H9 (cell line): ENCODE measurements around the gene C11orf24. TPM values are rescaled to one million over a fixed set of nuclear protein-coding genes. Genes with fewer than 3 reads are reported as not detected.

Experiments used
- DNase-seq: peaks from one replicate; pipeline ENCODE4 v3.0.0-alpha.2; 2017
- H2AFZ ChIP-seq: one replicate; pipeline ENCODE4 v1.6.1; 2013; ENCODE audit warnings: mild to moderate bottlenecking, low read length, control low read depth, moderate library complexity
- H2AK5ac ChIP-seq: 2 replicates; pipeline ENCODE4 v1.6.1; 2013; ENCODE audit warnings: low read length, control low read depth, mixed read lengths; ENCODE audit not compliant: insufficient read length
- H2BK120ac ChIP-seq: one replicate; pipeline ENCODE4 v1.6.1; 2013; ENCODE audit warnings: low read depth, mild to moderate bottlenecking, low read length, control low read depth, inconsistent platforms; ENCODE audit not compliant: poor library complexity, severe bottlenecking
- H2BK12ac ChIP-seq: 2 replicates; pipeline ENCODE4 v1.6.1; 2013; ENCODE audit warnings: low read length, control low read depth, mixed read lengths, low read depth; ENCODE audit not compliant: insufficient read length
- H2BK15ac ChIP-seq: 2 replicates; pipeline ENCODE4 v1.6.1; 2013; ENCODE audit warnings: low read depth, low read length, control low read depth
- H2BK20ac ChIP-seq: one replicate; pipeline ENCODE4 v1.6.1; 2013; ENCODE audit warnings: low read depth, mild to moderate bottlenecking, low read length, control low read depth, inconsistent platforms; ENCODE audit not compliant: poor library complexity, severe bottlenecking
- H2BK5ac ChIP-seq: 2 replicates; pipeline ENCODE4 v1.6.1; 2013; ENCODE audit warnings: low read length, control low read depth, mixed read lengths; ENCODE audit not compliant: insufficient read length
- H3K14ac ChIP-seq: 2 replicates; pipeline ENCODE4 v1.6.1; 2013; ENCODE audit warnings: low read length, control low read depth; ENCODE audit not compliant: insufficient read depth
- H3K18ac ChIP-seq: 2 replicates; pipeline ENCODE4 v1.6.1; 2013; ENCODE audit warnings: low read depth, mild to moderate bottlenecking, mixed read lengths, low read length, control low read depth; ENCODE audit not compliant: insufficient read length
- H3K23ac ChIP-seq: 2 replicates; pipeline ENCODE4 v1.6.1; 2013; ENCODE audit warnings: low read length, control low read depth, mixed read lengths, low read depth; ENCODE audit not compliant: insufficient read length
- H3K23me2 ChIP-seq: 2 replicates; pipeline ENCODE4 v1.6.1; 2013; ENCODE audit warnings: low read depth, mild to moderate bottlenecking, mixed read lengths, low read length, control low read depth; ENCODE audit not compliant: insufficient read length, poor library complexity, severe bottlenecking
- H3K27ac ChIP-seq: 2 replicates; pipeline ENCODE4 v1.5.1; 2013; ENCODE audit warnings: low read length, control low read depth, mixed read lengths, low read depth; ENCODE audit not compliant: insufficient read length
- H3K27me3 ChIP-seq: 2 replicates; pipeline ENCODE4 v1.6.1; 2013; ENCODE audit warnings: low read length, control low read depth, inconsistent platforms; ENCODE audit not compliant: insufficient read depth
- H3K4ac ChIP-seq: 2 replicates; pipeline ENCODE4 v1.6.1; 2013; ENCODE audit warnings: low read depth, mild to moderate bottlenecking, control low read depth, inconsistent platforms, low read length, moderate library complexity
- H3K4me1 ChIP-seq: 2 replicates; pipeline ENCODE4 v1.6.1; 2013; ENCODE audit warnings: low read length, control low read depth, inconsistent platforms; ENCODE audit not compliant: insufficient read depth
- H3K4me2 ChIP-seq: 2 replicates; pipeline ENCODE4 v1.6.1; 2013; ENCODE audit warnings: low read length, control low read depth, mixed read lengths; ENCODE audit not compliant: insufficient read length, insufficient read depth
- H3K56ac ChIP-seq: 2 replicates; pipeline ENCODE4 v1.6.1; 2013; ENCODE audit warnings: low read depth, mild to moderate bottlenecking, mixed read lengths, low read length, control low read depth; ENCODE audit not compliant: insufficient read length
- H3K79me1 ChIP-seq: 2 replicates; pipeline ENCODE4 v1.6.1; 2013; ENCODE audit warnings: low read depth, mild to moderate bottlenecking, moderate library complexity, low read length, control low read depth, inconsistent platforms; ENCODE audit not compliant: insufficient read depth, poor library complexity, severe bottlenecking
- H3K79me2 ChIP-seq: 2 replicates; pipeline ENCODE4 v1.6.1; 2013; ENCODE audit warnings: low read length, control low read depth, inconsistent platforms; ENCODE audit not compliant: insufficient read depth
- H3K9ac ChIP-seq: 2 replicates; pipeline ENCODE4 v1.6.1; 2013; ENCODE audit warnings: low read length, control low read depth, mixed read lengths; ENCODE audit not compliant: insufficient read length; ENCODE audit errors: extremely low read depth
- H3K9me3 ChIP-seq: one replicate; pipeline ENCODE4 v1.6.1; 2013; ENCODE audit warnings: low read depth, low read length, inconsistent platforms; ENCODE audit not compliant: control insufficient read depth
- H3T11ph ChIP-seq: one replicate; pipeline ENCODE4 v1.6.1; 2013; ENCODE audit warnings: mild to moderate bottlenecking, low read length, control low read depth, inconsistent platforms
- H4K20me1 ChIP-seq: one replicate; pipeline ENCODE4 v1.6.1; 2013; ENCODE audit not compliant: control insufficient read depth, insufficient read length, insufficient read depth
- H4K5ac ChIP-seq: 2 replicates; pipeline ENCODE4 v1.6.1; 2013; ENCODE audit warnings: low read depth, mild to moderate bottlenecking, mixed read lengths, low read length, control low read depth; ENCODE audit not compliant: insufficient read length
- H4K8ac ChIP-seq: replicated peaks from 2 replicates; pipeline ENCODE4 v1.6.1; 2013; ENCODE audit warnings: low read length, control low read depth, mixed read lengths, low read depth; ENCODE audit not compliant: insufficient read length
- H4K91ac ChIP-seq: 2 replicates; pipeline ENCODE4 v1.6.1; 2013; ENCODE audit warnings: low read depth, mild to moderate bottlenecking, moderate library complexity, mixed read lengths, low read length, control low read depth; ENCODE audit not compliant: insufficient read length
- H3K27ac Mint-ChIP-seq, 3 experiments: 2 replicates in 2 of 3; 3 replicates in 1 of 3; pipeline ENCODE4 v1.8.0; 2020 to 2021; ENCODE audit warnings: mixed read lengths in 3 of 3, mild to moderate bottlenecking in 1 of 3, moderate library complexity in 1 of 3
- H3K27me3 Mint-ChIP-seq: 2 replicates; pipeline ENCODE4 v1.8.0; 2021; ENCODE audit warnings: low read depth, mild to moderate bottlenecking, moderate library complexity, mixed read lengths
- H3K36me3 Mint-ChIP-seq, 3 experiments: 2 replicates in 2 of 3; 3 replicates in 1 of 3; pipeline ENCODE4 v1.8.0; 2020 to 2021; ENCODE audit warnings: low read depth in 3 of 3, mixed read lengths in 3 of 3; ENCODE audit not compliant: insufficient read depth in 1 of 3
- H3K4me1 Mint-ChIP-seq, 2 experiments: 2 replicates each; pipeline ENCODE4 v1.8.0; 2020; ENCODE audit warnings: mixed read lengths in 2 of 2
- H3K4me3 Mint-ChIP-seq, 2 experiments: 2 replicates in 1 of 2; 3 replicates in 1 of 2; pipeline ENCODE4 v1.8.0; 2020 to 2021; ENCODE audit warnings: mild to moderate bottlenecking in 2 of 2, mixed read lengths in 2 of 2, moderate library complexity in 1 of 2
- H3K9me3 Mint-ChIP-seq, 2 experiments: 2 replicates in 1 of 2; 3 replicates in 1 of 2; pipeline ENCODE4 v1.8.0; 2020; ENCODE audit warnings: mild to moderate bottlenecking in 2 of 2, mixed read lengths in 2 of 2, moderate library complexity in 1 of 2
- CTCF ChIP-seq: fragments of 200-600 bp; sonication (generic); conservative IDR thresholded peaks from 3 replicates; pipeline ENCODE4 v1.8.0; 2021; ENCODE audit warnings: antibody characterized with exemption, mild to moderate bottlenecking
- WGBS: extraction: QIAGEN DNeasy Blood & Tissue Kit; methylation state at CpG from one replicate; pipeline ENCODE4 v1.1.7; 2013; ENCODE audit warnings: missing lambda C conversion rate, low lambda C conversion rate, mixed read lengths; ENCODE audit not compliant: insufficient read length; ENCODE audit errors: extremely low coverage; 5-methylcytosine and 5-hydroxymethylcytosine counted together
- total RNA-seq: library from RNA; stranded (reverse); gene quantifications from 2 replicates; pipeline ENCODE4 v1.2.1, GENCODE V29; 2021

The C11orf24 gene
- total RNA-seq, 1 experiment from 2014 or later = 46.8 TPM

- no peak overlapping the region for H4K5ac ChIP-seq
- peaks cover 2% of the 10 kb centered on the region for H3K27me3 Mint-ChIP-seq
- H3K23ac ChIP-seq = no peak overlapping the region
- H3K79me1 ChIP-seq = no peaks in the 10 kb centered on the region
- DNase-seq = no peak
- H3T11ph ChIP-seq = no peak overlapping the region
- no peak overlapping the region for H3K18ac ChIP-seq
- H2BK20ac ChIP-seq = no peak overlapping the region
- H4K20me1 ChIP-seq = no peaks in the 10 kb centered on the region
- no peak overlapping the region for H3K4me3 Mint-ChIP-seq
- no peak overlapping the region for H2BK5ac ChIP-seq
- H3K56ac ChIP-seq = no peak overlapping the region
- TF ChIP-seq CTCF = no peak
- no peak overlapping the region for H4K91ac ChIP-seq
- peak overlapping the region in 1 of 3 experiments; percentile 44; a peak in 1 of 7 replicates for H3K27ac Mint-ChIP-seq
- no peak overlapping the region for H2BK120ac ChIP-seq
- no peaks in the 10 kb centered on the region for H3K27me3 ChIP-seq
- no peak overlapping the region for H2BK15ac ChIP-seq
- no peak overlapping the region for H2AK5ac ChIP-seq
- WGBS = no CpG with 5 or more reads among the region's 15 CpGs
- H3K14ac ChIP-seq = no peak overlapping the region; the same call in 1 of the 2 replicates
- no peak overlapping the region for H3K4ac ChIP-seq
- no peak overlapping the region for H3K27ac ChIP-seq
- H3K36me3 Mint-ChIP-seq = no peaks in the 10 kb centered on the region
- no peak overlapping the region for H3K9ac ChIP-seq
- no peaks in the 10 kb centered on the region; the same call in 1 of the 2 replicates for H3K4me1 ChIP-seq
- no peaks in the 10 kb centered on the region for H3K79me2 ChIP-seq
- H3K9me3 Mint-ChIP-seq = no peaks in the 10 kb centered on the region
- H3K23me2 ChIP-seq = no peaks in the 10 kb centered on the region
- H3K9me3 ChIP-seq = no peaks in the 10 kb centered on the region
- H4K8ac ChIP-seq = no peak overlapping the region
- H2AFZ ChIP-seq = no peak overlapping the region
- no peak overlapping the region for H3K4me2 ChIP-seq
- peaks cover 0 to 2% of the 10 kb centered on the region in 2 experiments; a peak in 1 of 4 replicates for H3K4me1 Mint-ChIP-seq
- no peak overlapping the region for H2BK12ac ChIP-seq
These were observed 24.7 kb upstream of the C11orf24 start for GRCh38 chr11:68296344-68297051.
